ENCODE data around the gene PITPNC1.

PITPNC1 gene

GRCh38 chr17:67555855-67556254 lies 178.8 kb downstream of the PITPNC1 start:
- no peaks in the 10 kb centered on the region for H3K27me3 ChIP-seq (ENCODE audit: insufficient read depth, insufficient read length)
- no peaks in the 10 kb centered on the region for H3K36me3 ChIP-seq (ENCODE audit: insufficient read depth, insufficient read length, low read length)
- no peak for DNase-seq (ENCODE audit: low read depth, low spot score)
- no peak overlapping the region for H3K9ac ChIP-seq (ENCODE audit: insufficient read length, low read depth)
- H3K9me3 ChIP-seq (ENCODE audit: insufficient read depth, low read length) = no peaks in the 10 kb centered on the region
- H3K4me1 ChIP-seq (ENCODE audit: insufficient read depth, insufficient read length) = no peaks in the 10 kb centered on the region
- H3K4me3 ChIP-seq (ENCODE audit: insufficient read length, low read depth) = no peak overlapping the region
- TF ChIP-seq YY1 (IDR thresholded peaks at IDR 0.05; ENCODE audit: insufficient read depth, insufficient read length) (no peak), ZNF274 (IDR thresholded peaks at IDR 0.05; ENCODE audit: low read depth, low read length) (no peak)

GRCh38 chr17:67557052-67557845 lies 180.2 kb downstream of the PITPNC1 start:
- no peak for DNase-seq (ENCODE audit: low read depth, low spot score)
- Histone ChIP-seq H3K4me1 (ENCODE audit: insufficient read depth, insufficient read length) (no peaks in the 10 kb centered on the region), H3K9ac (ENCODE audit: insufficient read length, low read depth) (no peak overlapping the region), H3K4me3 (ENCODE audit: insufficient read length, low read depth) (no peak overlapping the region), H3K9me3 (ENCODE audit: insufficient read depth, low read length) (no peaks in the 10 kb centered on the region), H3K27me3 (ENCODE audit: insufficient read depth, insufficient read length) (no peaks in the 10 kb centered on the region), H3K36me3 (ENCODE audit: insufficient read depth, insufficient read length, low read length) (no peaks in the 10 kb centered on the region)
- TF ChIP-seq YY1 (IDR thresholded peaks at IDR 0.05; ENCODE audit: insufficient read depth, insufficient read length) = no peak
- TF ChIP-seq SUZ12 (IDR thresholded peaks at IDR 0.05; ENCODE audit: extremely low read depth, insufficient read depth, insufficient read length) = no peak
- no peak for TF ChIP-seq ZNF274 (IDR thresholded peaks at IDR 0.05; ENCODE audit: low read depth, low read length)

DNA sequence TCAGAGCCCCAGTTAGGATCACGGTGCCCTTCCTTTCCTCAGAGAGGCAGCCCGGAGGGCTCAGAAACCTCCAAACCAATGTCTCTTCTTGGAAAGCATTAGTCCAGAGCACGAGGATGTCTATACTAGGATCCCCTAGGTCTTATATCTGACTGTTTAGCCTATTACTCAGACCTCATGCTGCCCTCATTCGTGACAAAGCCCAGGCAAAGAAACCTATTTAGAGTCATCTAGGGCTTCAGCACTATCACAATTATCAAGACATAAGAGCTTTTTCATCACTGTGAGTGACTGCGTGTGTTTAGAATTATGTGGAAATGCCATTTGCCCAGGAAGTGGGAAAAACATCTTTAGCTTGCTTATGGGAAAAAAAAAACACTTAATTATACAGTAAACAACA lies 180.8 kb downstream of the PITPNC1 start:
- Histone ChIP-seq H3K27me3 (ENCODE audit: insufficient read depth, insufficient read length) (no peaks in the 10 kb centered on the region), H3K9ac (ENCODE audit: insufficient read length, low read depth) (no peak overlapping the region), H3K36me3 (ENCODE audit: insufficient read depth, insufficient read length, low read length) (no peaks in the 10 kb centered on the region), H3K4me3 (ENCODE audit: insufficient read length, low read depth) (no peak overlapping the region), H3K9me3 (ENCODE audit: insufficient read depth, low read length) (no peaks in the 10 kb centered on the region), H3K4me1 (ENCODE audit: insufficient read depth, insufficient read length) (no peaks in the 10 kb centered on the region)
- no peak for DNase-seq (ENCODE audit: low read depth, low spot score)
- no peak for TF ChIP-seq YY1 (IDR thresholded peaks at IDR 0.05; ENCODE audit: insufficient read depth, insufficient read length)
- TF ChIP-seq ZNF274 (IDR thresholded peaks at IDR 0.05; ENCODE audit: low read depth, low read length) = no peak
- TF ChIP-seq SUZ12 (IDR thresholded peaks at IDR 0.05; ENCODE audit: extremely low read depth, insufficient read depth, insufficient read length) = no peak

DNA sequence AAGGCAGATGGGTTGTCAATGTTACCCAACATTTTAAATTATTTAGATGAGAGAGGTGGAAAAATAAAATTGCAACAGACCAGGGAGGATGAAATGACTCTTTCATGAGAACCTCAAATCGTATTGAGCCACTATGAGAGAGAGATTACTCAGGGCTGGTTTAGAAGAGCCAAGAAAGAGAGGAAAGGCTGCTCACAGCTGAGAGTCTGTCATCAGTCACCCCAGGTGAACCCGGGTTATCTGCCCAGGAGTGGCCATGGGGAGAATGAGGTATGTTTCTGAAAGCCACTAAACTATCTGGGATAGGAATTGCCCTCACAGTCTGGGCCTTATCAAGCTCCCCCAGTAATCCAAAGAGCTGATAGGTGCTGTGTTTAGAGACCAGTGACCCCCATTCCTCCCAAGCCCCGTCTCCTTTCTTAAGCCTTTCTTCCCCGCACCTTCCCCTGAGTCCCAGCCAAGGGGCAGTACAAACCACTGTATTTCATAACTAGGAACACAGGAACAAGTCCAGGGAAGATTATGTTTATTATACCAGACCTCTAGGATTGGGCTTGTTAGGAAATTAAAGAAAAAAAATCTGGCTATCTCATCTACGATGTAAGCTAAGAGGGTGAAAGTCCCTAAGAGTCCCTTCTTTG lies 181.8 kb downstream of the PITPNC1 start:
- no peaks in the 10 kb centered on the region for H3K27me3 ChIP-seq (ENCODE audit: insufficient read depth, insufficient read length)
- no peaks in the 10 kb centered on the region for H3K4me1 ChIP-seq (ENCODE audit: insufficient read depth, insufficient read length)
- no peak overlapping the region for H3K4me3 ChIP-seq (ENCODE audit: insufficient read length, low read depth)
- no peak overlapping the region for H3K9ac ChIP-seq (ENCODE audit: insufficient read length, low read depth)
- TF ChIP-seq ZNF274 (IDR thresholded peaks at IDR 0.05; ENCODE audit: low read depth, low read length) = no peak
- no peak for TF ChIP-seq SUZ12 (IDR thresholded peaks at IDR 0.05; ENCODE audit: extremely low read depth, insufficient read depth, insufficient read length)
- no peak for TF ChIP-seq YY1 (IDR thresholded peaks at IDR 0.05; ENCODE audit: insufficient read depth, insufficient read length)
- DNase-seq (ENCODE audit: low read depth, low spot score) = no peak
- H3K9me3 ChIP-seq (ENCODE audit: insufficient read depth, low read length) = no peaks in the 10 kb centered on the region
- H3K36me3 ChIP-seq (ENCODE audit: insufficient read depth, insufficient read length, low read length) = no peaks in the 10 kb centered on the region

GRCh38 chr17:67559381-67559966 lies 182.4 kb downstream of the PITPNC1 start:
- H3K27me3 ChIP-seq (ENCODE audit: insufficient read depth, insufficient read length) = no peaks in the 10 kb centered on the region
- no peak for DNase-seq (ENCODE audit: low read depth, low spot score)

GRCh38 chr17:67562005-67562404 lies 184.9 kb downstream of the PITPNC1 start:
- no peaks in the 10 kb centered on the region for H3K4me1 ChIP-seq (ENCODE audit: insufficient read depth, insufficient read length)
- H3K9me3 ChIP-seq (ENCODE audit: insufficient read depth, low read length) = 0 out of 2 replicates have a peak, but pooled peaks cover 4% of the 10 kb centered on the region
- no peaks in the 10 kb centered on the region for H3K27me3 ChIP-seq (ENCODE audit: insufficient read depth, insufficient read length)
- H3K4me3 ChIP-seq (ENCODE audit: insufficient read length, low read depth) = no peak overlapping the region
- no peak for DNase-seq (ENCODE audit: low read depth, low spot score)
- no peaks in the 10 kb centered on the region for H3K36me3 ChIP-seq (ENCODE audit: insufficient read depth, insufficient read length, low read length)
- no peak for TF ChIP-seq YY1 (IDR thresholded peaks at IDR 0.05; ENCODE audit: insufficient read depth, insufficient read length)
- TF ChIP-seq ZNF274 (IDR thresholded peaks at IDR 0.05; ENCODE audit: low read depth, low read length) = no peak
- no peak for TF ChIP-seq SUZ12 (IDR thresholded peaks at IDR 0.05; ENCODE audit: extremely low read depth, insufficient read depth, insufficient read length)
- no peak overlapping the region for H3K9ac ChIP-seq (ENCODE audit: insufficient read length, low read depth)

More at GRCh38 chr17:67559381-67559966, 182.4 kb downstream of the PITPNC1 start:
- Histone ChIP-seq H3K9ac (ENCODE audit: insufficient read length, low read depth) (no peak overlapping the region), H3K4me1 (ENCODE audit: insufficient read depth, insufficient read length) (no peaks in the 10 kb centered on the region), H3K4me3 (ENCODE audit: insufficient read length, low read depth) (no peak overlapping the region), H3K36me3 (ENCODE audit: insufficient read depth, insufficient read length, low read length) (no peaks in the 10 kb centered on the region), H3K9me3 (ENCODE audit: insufficient read depth, low read length) (no peaks in the 10 kb centered on the region)
- TF ChIP-seq YY1 (IDR thresholded peaks at IDR 0.05; ENCODE audit: insufficient read depth, insufficient read length) = no peak
- no peak for TF ChIP-seq SUZ12 (IDR thresholded peaks at IDR 0.05; ENCODE audit: extremely low read depth, insufficient read depth, insufficient read length)
- no peak for TF ChIP-seq ZNF274 (IDR thresholded peaks at IDR 0.05; ENCODE audit: low read depth, low read length)

DNA sequence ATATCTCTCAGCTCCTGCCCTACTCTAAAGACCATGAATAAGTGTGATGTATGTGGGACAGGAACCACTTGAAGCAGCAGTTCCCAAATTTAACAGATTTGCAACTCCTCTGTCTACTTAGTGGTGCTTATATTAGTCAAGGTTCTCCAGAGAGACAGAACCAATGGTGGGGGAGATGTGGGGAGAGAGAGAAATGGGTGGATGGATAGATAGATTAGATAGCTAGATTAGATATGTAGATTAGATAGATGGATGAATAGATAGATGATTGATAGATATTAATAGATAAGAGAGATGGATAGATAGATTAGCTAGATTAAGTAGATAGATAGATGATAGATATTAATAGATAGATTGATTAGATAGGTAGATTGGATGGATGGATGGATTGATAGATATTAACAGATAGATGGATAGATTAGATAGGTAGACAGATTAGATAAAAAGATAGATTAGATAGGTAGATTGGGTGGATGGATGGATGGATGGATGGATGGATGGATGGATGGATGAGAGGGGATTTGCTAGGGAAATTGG lies 186.7 kb downstream of the PITPNC1 start:
- H3K36me3 ChIP-seq (ENCODE audit: insufficient read depth, insufficient read length, low read length) = no peaks in the 10 kb centered on the region
- H3K4me1 ChIP-seq (ENCODE audit: insufficient read depth, insufficient read length) = no peaks in the 10 kb centered on the region
- TF ChIP-seq YY1 (IDR thresholded peaks at IDR 0.05; ENCODE audit: insufficient read depth, insufficient read length) = no peak
- no peak for TF ChIP-seq ZNF274 (IDR thresholded peaks at IDR 0.05; ENCODE audit: low read depth, low read length)
- no peak for TF ChIP-seq SUZ12 (IDR thresholded peaks at IDR 0.05; ENCODE audit: extremely low read depth, insufficient read depth, insufficient read length)
- H3K9me3 ChIP-seq (ENCODE audit: insufficient read depth, low read length) = 0 out of 2 replicates have a peak, but pooled peaks cover 4% of the 10 kb centered on the region
- H3K9ac ChIP-seq (ENCODE audit: insufficient read length, low read depth) = no peak overlapping the region
- H3K4me3 ChIP-seq (ENCODE audit: insufficient read length, low read depth) = no peak overlapping the region
- no peaks in the 10 kb centered on the region for H3K27me3 ChIP-seq (ENCODE audit: insufficient read depth, insufficient read length)
- DNase-seq (ENCODE audit: low read depth, low spot score) = no peak
